GM18867 (cell line): ENCODE measurements around the gene XPO5.

ENCODE experiments used
- ATAC-seq: cut with Tn5 transposase; IDR thresholded peaks from one replicate; pipeline ENCODE4 v1.9.1; 2021; ENCODE audit warnings: mild to moderate bottlenecking, moderate library complexity; ENCODE audit not compliant: unreplicated experiment

XPO5 gene

DNA sequence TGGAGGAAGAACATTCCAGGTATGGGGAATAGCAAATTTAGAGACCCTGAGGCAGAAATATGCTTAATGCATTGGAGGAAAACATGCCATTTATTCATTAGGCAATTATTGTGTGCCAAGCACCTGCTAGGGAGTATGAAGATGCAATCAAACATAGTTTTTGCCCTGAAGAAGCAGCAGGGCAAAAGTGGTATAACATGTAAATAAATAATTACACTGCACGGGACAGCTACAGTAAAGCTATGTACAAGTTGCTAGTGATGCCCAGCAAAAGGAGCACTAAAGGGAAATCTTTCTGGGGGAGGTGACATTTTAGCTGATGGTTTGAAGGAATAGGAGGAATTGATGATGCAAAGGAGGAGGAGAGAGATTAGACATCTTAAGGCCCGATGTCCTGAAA, 99.1 kb downstream of the XPO5 start:
- ATAC-seq = no peak

DNA sequence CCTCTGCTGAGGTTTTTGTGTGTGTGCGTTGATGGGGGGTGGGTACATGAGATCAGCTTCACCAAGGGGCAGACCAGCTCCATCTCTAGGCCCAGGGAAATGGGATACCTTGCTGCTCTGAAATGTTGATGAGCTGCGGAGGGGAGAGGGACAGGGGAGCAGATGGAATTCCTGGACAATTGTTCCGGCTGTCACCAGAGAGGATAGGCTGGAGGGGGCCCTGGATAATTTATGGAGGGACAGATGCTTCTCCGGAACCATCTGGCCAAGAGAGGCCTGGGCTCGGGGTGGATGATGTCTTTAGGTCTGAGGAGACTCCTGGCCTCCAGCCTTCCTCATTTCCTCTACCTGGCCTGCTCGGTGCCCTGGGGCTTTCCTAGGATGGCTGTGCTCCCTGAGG, 100.3 kb downstream of the XPO5 start:
- no peak for ATAC-seq

DNA sequence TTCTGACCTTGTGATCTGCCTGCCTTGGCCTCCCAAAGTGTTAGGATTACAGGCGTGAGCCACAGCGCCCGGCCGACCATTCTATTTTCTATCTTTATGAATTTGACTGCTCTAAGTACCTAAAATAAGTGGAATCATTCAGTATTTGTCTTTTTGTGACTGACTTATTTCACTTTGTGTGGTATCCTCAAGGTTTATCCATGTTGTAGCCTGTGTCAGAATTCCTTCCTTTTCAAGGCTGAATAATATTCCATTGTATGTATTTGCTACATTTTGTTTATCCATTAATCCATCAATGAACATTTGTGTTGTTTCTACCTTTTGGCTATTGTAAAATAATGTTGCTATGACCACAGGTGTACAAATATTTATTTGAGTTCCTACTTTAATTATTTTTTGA, 103.3 kb downstream of the XPO5 start:
- ATAC-seq = no peak
